Endothelial cell of umbilical vein (primary cell): Measurements from ENCODE around the gene HSPB8. TPM values are rescaled to one million over a fixed set of nuclear protein-coding genes. Genes with fewer than 3 reads are reported as not detected.

Source experiments
- BruUV-seq: library from RNA; stranded (reverse); fragments of 400-500 nt; replicated peaks from 2 replicates; lab custom pipeline; 2021; lab: Mats Ljungman, UMichigan
- CTCF ChIA-PET: fragments of 300-600, 350-600 bp; sonication (Branson Sonifier 250); formaldehyde crosslinking; loops from one replicate; lab custom pipeline; 2021; ENCODE audit warnings: antibody characterized with exemption, inconsistent platforms; lab: Charles Lee
- POLR2A ChIA-PET: fragments of 300-600, 350-600 bp; sonication (Branson Sonifier 250); formaldehyde crosslinking; loops from one replicate; lab custom pipeline; 2021; ENCODE audit warnings: antibody characterized with exemption, inconsistent platforms; lab: Charles Lee
- DNase-seq: peaks from one replicate; pipeline ENCODE4 v3.0.0-alpha.2; 2011; ENCODE audit warnings: low read depth, low spot score
- FAIRE-seq: peaks from 2 replicates; lab custom pipeline; 2011; peaks lifted over from hg19 to GRCh38; lab: Jason Lieb, UNC
- H2AFZ ChIP-seq: 2 replicates; pipeline ENCODE4 v1.6.0; 2012; ENCODE audit warnings: low read depth, low read length, control low read depth, inconsistent platforms
- H3K27ac ChIP-seq: 2 replicates; pipeline ENCODE4 v1.5.1; 2011; ENCODE audit warnings: low read depth, mild to moderate bottlenecking, control low read depth, low read length, moderate library complexity; ENCODE audit not compliant: insufficient read depth
- H3K27me3 ChIP-seq, 2 experiments: 2 replicates each; pipeline versions ENCODE4 v1.6.0 to v1.6.1; 2011; ENCODE audit warnings: low read length in 2 of 2, mixed read lengths in 1 of 2; ENCODE audit not compliant: control insufficient read depth in 2 of 2, insufficient read depth in 2 of 2
- H3K36me3 ChIP-seq, 2 experiments: 2 replicates in 1 of 2; 3 replicates in 1 of 2; pipeline ENCODE4 v1.5.1; 2011; ENCODE audit warnings: low read length in 2 of 2, mild to moderate bottlenecking in 1 of 2, moderate library complexity in 1 of 2; ENCODE audit not compliant: control insufficient read depth in 2 of 2, insufficient read depth in 2 of 2; ENCODE audit errors: extremely low read depth in 1 of 2
- H3K4me1 ChIP-seq: 3 replicates; pipeline ENCODE4 v1.5.1; 2011; ENCODE audit warnings: mild to moderate bottlenecking, low read length; ENCODE audit not compliant: control insufficient read depth, insufficient read depth; ENCODE audit errors: extremely low read depth
- H3K4me2 ChIP-seq: 2 replicates; pipeline ENCODE4 v1.6.1; 2011; ENCODE audit warnings: low read length, control low read depth, mixed read lengths; ENCODE audit not compliant: insufficient read depth
- H3K4me3 ChIP-seq, 3 experiments: fragments of 200-600 bp in 1 of 3; sonication (generic), shearing (Covaris generic) in 1 of 3; replicated peaks in 1 of 3; 2 replicates each; pipeline ENCODE4 v1.5.1; 2011 to 2016; ENCODE audit warnings: control low read depth in 3 of 3, low read length in 3 of 3, mild to moderate bottlenecking in 2 of 3, inconsistent platforms in 1 of 3, low read depth in 1 of 3, moderate library complexity in 1 of 3; ENCODE audit not compliant: insufficient read depth in 1 of 3
- H3K79me2 ChIP-seq: 2 replicates; pipeline ENCODE4 v1.6.0; 2012; ENCODE audit warnings: low read length, inconsistent platforms; ENCODE audit not compliant: control insufficient read depth, insufficient read depth
- H3K9ac ChIP-seq: replicated peaks from 2 replicates; pipeline ENCODE3; 2011; ENCODE audit warnings: low read length, control low read depth; ENCODE audit not compliant: insufficient read depth; ENCODE audit errors: extremely low read depth
- H3K9me1 ChIP-seq: replicated peaks from 3 replicates; pipeline ENCODE4 v1.6.0; 2011; ENCODE audit warnings: mild to moderate bottlenecking, low read length; ENCODE audit not compliant: control insufficient read depth, insufficient read depth; ENCODE audit errors: extremely low read depth
- H3K9me3 ChIP-seq: replicated peaks from 2 replicates; pipeline ENCODE4 v1.5.1; 2012; ENCODE audit warnings: low read length, inconsistent platforms; ENCODE audit not compliant: control insufficient read depth, insufficient read depth
- H4K20me1 ChIP-seq: replicated peaks from 2 replicates; pipeline ENCODE3; 2011; ENCODE audit warnings: mild to moderate bottlenecking, low read length; ENCODE audit not compliant: control insufficient read depth, insufficient read depth; ENCODE audit errors: extremely low read depth
- EZH2 ChIP-seq: IDR thresholded peaks from 2 replicates; pipeline ENCODE4 v1.6.1; 2012; ENCODE audit warnings: borderline replicate concordance, low read depth, mild to moderate bottlenecking, moderate library complexity, low read length, inconsistent platforms; ENCODE audit not compliant: severe bottlenecking
- GATA2 ChIP-seq: IDR thresholded peaks from 2 replicates; pipeline ENCODE4 v1.7.0; 2011; ENCODE audit warnings: low read depth, mild to moderate bottlenecking, moderate library complexity, mixed read lengths, low read length; ENCODE audit not compliant: insufficient read length, insufficient read depth
- MYC ChIP-seq: IDR thresholded peaks from one replicate; pipeline ENCODE4 v1.6.1; 2011; ENCODE audit warnings: mild to moderate bottlenecking, low read depth, low read length
- POLR2A ChIP-seq: IDR thresholded peaks from 2 replicates; pipeline ENCODE4 v1.6.1; 2012; ENCODE audit warnings: low read depth, mild to moderate bottlenecking, control low read depth, low read length
- POLR2AphosphoS5 ChIP-seq: IDR thresholded peaks from 2 replicates; pipeline ENCODE4 v1.6.1; 2012; ENCODE audit warnings: low read depth, mild to moderate bottlenecking, control low read depth, low read length, moderate library complexity; ENCODE audit not compliant: insufficient read depth
- dilution Hi-C: fragments of 300-500 bp; cut with MboI; formaldehyde crosslinking; loops from one replicate; pipeline ENCODE4 v1.15.0; 2019; ENCODE audit warnings: low sequenced_read_pairs; ENCODE audit not compliant: extremely low pct_ligation_motif_present
- intact Hi-C: fragments of 100-400 bp; cut with micrococcal nuclease; formaldehyde crosslinking; loops from one replicate; pipeline ENCODE4 v1.10.0; 2022
- polyA plus RNA-seq, 4 experiments: library from polyadenylated mRNA; depleted of rRNA in 3 of 4; stranded (reverse) in 3 of 4; unstranded in 1 of 4; fragments of >200 nt; gene quantifications; 2 replicates each; pipeline versions ENCODE4 v1.2.1 to v1.2.3, GENCODE V29; 2011 to 2012; ENCODE audit warnings: missing spikeins in 1 of 4
- total RNA-seq: library from RNA; stranded (reverse); gene quantifications from 2 replicates; pipeline ENCODE4 v1.2.3, GENCODE V29; 2021
- TF ChIP-seq, protein P1 (sequence below): IDR thresholded peaks from 2 replicates; pipeline ENCODE4 v1.6.1; 2011; ENCODE audit not compliant: insufficient read depth, insufficient read length

Gene HSPB8
- total and polyA plus RNA-seq, 2 donors (not counting 3 experiments of a cell fraction or from before 2014, with no cell fraction given), result 10.8 to 14.7 TPM

- no TSS peak for BruUV-seq
- Histone ChIP-seq H3K36me3 (no peaks in the 10 kb centered on the region), H3K27ac (peak overlapping the region; percentile 76), H3K27me3 (no peaks in the 10 kb centered on the region), H3K79me2 (no peaks in the 10 kb centered on the region), H3K4me2 (peak overlapping the region; percentile 74), H3K9me3 (no peaks in the 10 kb centered on the region), H2AFZ (peak overlapping the region; percentile 25), H3K9me1 (no peaks in the 10 kb centered on the region), H3K9ac (no peak overlapping the region), H3K4me1 (peaks cover 35% of the 10 kb centered on the region), H3K4me3 (peak overlapping the region in 1 of 3 experiments; percentile 75), H4K20me1 (no peaks in the 10 kb centered on the region)
- no peak for TF ChIP-seq MYC
- TF ChIP-seq POLR2A, result no peak
- TF ChIP-seq EZH2, result no peak
- TF ChIP-seq, protein P1, sequence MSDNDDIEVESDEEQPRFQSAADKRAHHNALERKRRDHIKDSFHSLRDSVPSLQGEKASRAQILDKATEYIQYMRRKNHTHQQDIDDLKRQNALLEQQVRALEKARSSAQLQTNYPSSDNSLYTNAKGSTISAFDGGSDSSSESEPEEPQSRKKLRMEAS, result no peak
- no peak for TF ChIP-seq POLR2AphosphoS5
- no peak for TF ChIP-seq GATA2
- POLR2A ChIA-PET, result no interaction called here
- CTCF ChIA-PET, result no interaction called here
- intact Hi-C loops, result no loop called here
- FAIRE-seq (no peak), DNase-seq (no peak)
- dilution Hi-C loops, result no loop called here
These were observed 2.5 kb downstream of the HSPB8 start for GRCh38 chr12:119181202-119181601.

- Histone ChIP-seq H4K20me1 (no peaks in the 10 kb centered on the region), H3K79me2 (no peaks in the 10 kb centered on the region), H3K27me3 (no peaks in the 10 kb centered on the region), H2AFZ (no peak overlapping the region), H3K27ac (no peak overlapping the region), H3K36me3 (no peaks in the 10 kb centered on the region), H3K4me1 (peaks cover 29% of the 10 kb centered on the region), H3K9me3 (no peaks in the 10 kb centered on the region), H3K4me3 (no peak overlapping the region), H3K9me1 (no peaks in the 10 kb centered on the region), H3K4me2 (no peak overlapping the region), H3K9ac (no peak overlapping the region)
- intact Hi-C loops, result no loop called here
- DNase-seq (no peak), FAIRE-seq (no peak)
- no TSS peak for BruUV-seq
- ChIA-PET CTCF (no interaction called here), POLR2A (no interaction called here)
- dilution Hi-C loops, result no loop called here
- TF ChIP-seq, protein P1, result no peak
These were observed 3.2 kb downstream of the HSPB8 start for GRCh38 chr12:119181944-119182343.
